ENCODE results near the gene MAP7D1.

DNA sequence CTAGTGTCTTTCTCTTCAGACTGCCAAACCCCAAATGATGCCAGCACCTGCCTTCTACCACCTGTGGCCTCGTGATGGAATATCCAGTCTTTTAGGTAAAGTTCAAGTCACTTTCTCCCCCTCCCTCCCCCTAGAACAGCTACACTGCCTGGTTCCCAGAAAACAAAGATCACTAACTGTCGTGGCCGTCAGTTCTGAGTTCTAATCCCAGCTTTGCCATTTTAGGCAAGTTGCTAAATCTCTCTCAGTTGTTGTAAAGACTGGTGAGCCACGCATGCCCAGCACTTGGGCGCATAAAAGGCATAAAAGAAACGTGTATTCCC, 6.0 kb upstream of the MAP7D1 start:
- no peak for TF ChIP-seq EZH2 (IDR thresholded peaks at IDR 0.05; ENCODE audit: insufficient read depth, poor library complexity, severe bottlenecking)
- TF ChIP-seq EZH2phosphoT487 (IDR thresholded peaks at IDR 0.05; ENCODE audit: insufficient read depth, low read depth), result no peak

Measured in GM23248 (cell line).